Endothelial cell of umbilical vein (primary cell): ENCODE results near the gene STEAP4. TPM values are rescaled to one million over a fixed set of nuclear protein-coding genes. Genes with fewer than 3 reads are reported as not detected.

Source experiments
- BruUV-seq: library from RNA; stranded (reverse); fragments of 400-500 nt; replicated peaks from 2 replicates; lab custom pipeline; 2021; lab: Mats Ljungman, UMichigan
- CTCF ChIA-PET: fragments of 300-600, 350-600 bp; sonication (Branson Sonifier 250); formaldehyde crosslinking; loops from one replicate; lab custom pipeline; 2021; ENCODE audit warnings: antibody characterized with exemption, inconsistent platforms; lab: Charles Lee
- POLR2A ChIA-PET: fragments of 300-600, 350-600 bp; sonication (Branson Sonifier 250); formaldehyde crosslinking; loops from one replicate; lab custom pipeline; 2021; ENCODE audit warnings: antibody characterized with exemption, inconsistent platforms; lab: Charles Lee
- DNase-seq: peaks from one replicate; pipeline ENCODE4 v3.0.0-alpha.2; 2011; ENCODE audit warnings: low read depth, low spot score
- FAIRE-seq: peaks from 2 replicates; lab custom pipeline; 2011; peaks lifted over from hg19 to GRCh38; lab: Jason Lieb, UNC
- H2AFZ ChIP-seq: 2 replicates; pipeline ENCODE4 v1.6.0; 2012; ENCODE audit warnings: low read depth, low read length, control low read depth, inconsistent platforms
- H3K27ac ChIP-seq: 2 replicates; pipeline ENCODE4 v1.5.1; 2011; ENCODE audit warnings: low read depth, mild to moderate bottlenecking, control low read depth, low read length, moderate library complexity; ENCODE audit not compliant: insufficient read depth
- H3K27me3 ChIP-seq, 2 experiments: 2 replicates each; pipeline versions ENCODE4 v1.6.0 to v1.6.1; 2011; ENCODE audit warnings: low read length in 2 of 2, mixed read lengths in 1 of 2; ENCODE audit not compliant: control insufficient read depth in 2 of 2, insufficient read depth in 2 of 2
- H3K36me3 ChIP-seq, 2 experiments: 2 replicates in 1 of 2; 3 replicates in 1 of 2; pipeline ENCODE4 v1.5.1; 2011; ENCODE audit warnings: low read length in 2 of 2, mild to moderate bottlenecking in 1 of 2, moderate library complexity in 1 of 2; ENCODE audit not compliant: control insufficient read depth in 2 of 2, insufficient read depth in 2 of 2; ENCODE audit errors: extremely low read depth in 1 of 2
- H3K4me1 ChIP-seq: 3 replicates; pipeline ENCODE4 v1.5.1; 2011; ENCODE audit warnings: mild to moderate bottlenecking, low read length; ENCODE audit not compliant: control insufficient read depth, insufficient read depth; ENCODE audit errors: extremely low read depth
- H3K4me2 ChIP-seq: 2 replicates; pipeline ENCODE4 v1.6.1; 2011; ENCODE audit warnings: low read length, control low read depth, mixed read lengths; ENCODE audit not compliant: insufficient read depth
- H3K4me3 ChIP-seq, 3 experiments: fragments of 200-600 bp in 1 of 3; sonication (generic), shearing (Covaris generic) in 1 of 3; replicated peaks in 1 of 3; 2 replicates each; pipeline ENCODE4 v1.5.1; 2011 to 2016; ENCODE audit warnings: control low read depth in 3 of 3, low read length in 3 of 3, mild to moderate bottlenecking in 2 of 3, inconsistent platforms in 1 of 3, low read depth in 1 of 3, moderate library complexity in 1 of 3; ENCODE audit not compliant: insufficient read depth in 1 of 3
- H3K79me2 ChIP-seq: 2 replicates; pipeline ENCODE4 v1.6.0; 2012; ENCODE audit warnings: low read length, inconsistent platforms; ENCODE audit not compliant: control insufficient read depth, insufficient read depth
- H3K9ac ChIP-seq: replicated peaks from 2 replicates; pipeline ENCODE3; 2011; ENCODE audit warnings: low read length, control low read depth; ENCODE audit not compliant: insufficient read depth; ENCODE audit errors: extremely low read depth
- H3K9me1 ChIP-seq: replicated peaks from 3 replicates; pipeline ENCODE4 v1.6.0; 2011; ENCODE audit warnings: mild to moderate bottlenecking, low read length; ENCODE audit not compliant: control insufficient read depth, insufficient read depth; ENCODE audit errors: extremely low read depth
- H3K9me3 ChIP-seq: replicated peaks from 2 replicates; pipeline ENCODE4 v1.5.1; 2012; ENCODE audit warnings: low read length, inconsistent platforms; ENCODE audit not compliant: control insufficient read depth, insufficient read depth
- H4K20me1 ChIP-seq: replicated peaks from 2 replicates; pipeline ENCODE3; 2011; ENCODE audit warnings: mild to moderate bottlenecking, low read length; ENCODE audit not compliant: control insufficient read depth, insufficient read depth; ENCODE audit errors: extremely low read depth
- EZH2 ChIP-seq: IDR thresholded peaks from 2 replicates; pipeline ENCODE4 v1.6.1; 2012; ENCODE audit warnings: borderline replicate concordance, low read depth, mild to moderate bottlenecking, moderate library complexity, low read length, inconsistent platforms; ENCODE audit not compliant: severe bottlenecking
- FOS ChIP-seq: IDR thresholded peaks from 2 replicates; pipeline ENCODE4 v1.6.1; 2011; ENCODE audit warnings: mild to moderate bottlenecking, low read length, moderate library complexity, borderline replicate concordance; ENCODE audit not compliant: insufficient read depth
- GATA2 ChIP-seq: IDR thresholded peaks from 2 replicates; pipeline ENCODE4 v1.7.0; 2011; ENCODE audit warnings: low read depth, mild to moderate bottlenecking, moderate library complexity, mixed read lengths, low read length; ENCODE audit not compliant: insufficient read length, insufficient read depth
- JUN ChIP-seq: IDR thresholded peaks from 2 replicates; pipeline ENCODE4 v1.6.1; 2011; ENCODE audit warnings: borderline replicate concordance, low read depth; ENCODE audit not compliant: insufficient read length, insufficient read depth
- MYC ChIP-seq: IDR thresholded peaks from one replicate; pipeline ENCODE4 v1.6.1; 2011; ENCODE audit warnings: mild to moderate bottlenecking, low read depth, low read length
- POLR2A ChIP-seq: IDR thresholded peaks from 2 replicates; pipeline ENCODE4 v1.6.1; 2012; ENCODE audit warnings: low read depth, mild to moderate bottlenecking, control low read depth, low read length
- POLR2AphosphoS5 ChIP-seq: IDR thresholded peaks from 2 replicates; pipeline ENCODE4 v1.6.1; 2012; ENCODE audit warnings: low read depth, mild to moderate bottlenecking, control low read depth, low read length, moderate library complexity; ENCODE audit not compliant: insufficient read depth
- dilution Hi-C: fragments of 300-500 bp; cut with MboI; formaldehyde crosslinking; loops from one replicate; pipeline ENCODE4 v1.15.0; 2019; ENCODE audit warnings: low sequenced_read_pairs; ENCODE audit not compliant: extremely low pct_ligation_motif_present
- intact Hi-C: fragments of 100-400 bp; cut with micrococcal nuclease; formaldehyde crosslinking; loops from one replicate; pipeline ENCODE4 v1.10.0; 2022
- polyA plus RNA-seq, 4 experiments: library from polyadenylated mRNA; depleted of rRNA in 3 of 4; stranded (reverse) in 3 of 4; unstranded in 1 of 4; fragments of >200 nt; gene quantifications; 2 replicates each; pipeline versions ENCODE4 v1.2.1 to v1.2.3, GENCODE V29; 2011 to 2012; ENCODE audit warnings: missing spikeins in 1 of 4
- total RNA-seq: library from RNA; stranded (reverse); gene quantifications from 2 replicates; pipeline ENCODE4 v1.2.3, GENCODE V29; 2021
- TF ChIP-seq, protein P1 (sequence below): IDR thresholded peaks from 2 replicates; pipeline ENCODE4 v1.6.1; 2011; ENCODE audit not compliant: insufficient read depth, insufficient read length
- TF ChIP-seq, protein P2 (sequence below), 2 donors: IDR thresholded peaks; 1 replicate in 1 of 2; 2 replicates in 1 of 2; pipeline ENCODE4 v1.5.1; 2011; ENCODE audit warnings: low read length in 2 of 2, mild to moderate bottlenecking in 2 of 2, moderate library complexity in 2 of 2, control low read depth in 1 of 2, inconsistent platforms in 1 of 2, low read depth in 1 of 2; ENCODE audit not compliant: insufficient read depth in 1 of 2; ENCODE audit errors: extremely low read depth in 1 of 2

The STEAP4 gene
- total and polyA plus RNA-seq, 2 donors (not counting 3 experiments of a cell fraction or from before 2014, with no cell fraction given) = not detected

DNA sequence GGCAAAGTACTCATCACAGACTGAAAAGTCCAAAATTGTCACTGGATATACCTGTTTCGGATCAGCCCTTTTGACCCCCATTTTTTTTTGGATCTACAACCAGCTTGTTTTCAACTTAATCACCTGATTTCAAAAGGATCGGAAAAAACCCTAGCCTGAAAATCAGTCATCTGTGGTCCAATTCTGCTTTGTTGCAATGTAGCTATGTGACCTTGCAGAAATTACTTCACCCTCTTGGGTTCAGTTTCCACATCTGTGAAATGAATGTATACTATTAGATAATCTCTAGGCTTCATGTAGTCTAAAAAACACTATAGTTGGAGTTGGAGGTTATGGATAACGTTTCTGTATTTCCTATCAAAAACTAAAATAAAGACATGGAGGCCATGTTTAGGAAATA lies 37.1 kb downstream of the STEAP4 start:
- Histone ChIP-seq H3K27me3 (no peaks in the 10 kb centered on the region), H4K20me1 (no peaks in the 10 kb centered on the region), H3K4me3 (no peak overlapping the region), H3K4me1 (no peaks in the 10 kb centered on the region), H3K4me2 (no peak overlapping the region), H2AFZ (no peak overlapping the region), H3K36me3 (no peaks in the 10 kb centered on the region), H3K27ac (no peak overlapping the region), H3K9me1 (no peaks in the 10 kb centered on the region), H3K79me2 (no peaks in the 10 kb centered on the region), H3K9ac (no peak overlapping the region), H3K9me3 (no peaks in the 10 kb centered on the region)
- ChIA-PET CTCF (no interaction called here), POLR2A (no interaction called here)
- no peak for FAIRE-seq
- intact Hi-C loops = no loop called here
- dilution Hi-C loops = no loop called here
- no peak for DNase-seq
- TF ChIP-seq POLR2A (no peak), EZH2 (no peak), MYC (no peak), FOS (no peak), POLR2AphosphoS5 (no peak), JUN (no peak), GATA2 (no peak)
- TF ChIP-seq, protein P1, sequence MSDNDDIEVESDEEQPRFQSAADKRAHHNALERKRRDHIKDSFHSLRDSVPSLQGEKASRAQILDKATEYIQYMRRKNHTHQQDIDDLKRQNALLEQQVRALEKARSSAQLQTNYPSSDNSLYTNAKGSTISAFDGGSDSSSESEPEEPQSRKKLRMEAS = no peak
- TF ChIP-seq, protein P2, sequence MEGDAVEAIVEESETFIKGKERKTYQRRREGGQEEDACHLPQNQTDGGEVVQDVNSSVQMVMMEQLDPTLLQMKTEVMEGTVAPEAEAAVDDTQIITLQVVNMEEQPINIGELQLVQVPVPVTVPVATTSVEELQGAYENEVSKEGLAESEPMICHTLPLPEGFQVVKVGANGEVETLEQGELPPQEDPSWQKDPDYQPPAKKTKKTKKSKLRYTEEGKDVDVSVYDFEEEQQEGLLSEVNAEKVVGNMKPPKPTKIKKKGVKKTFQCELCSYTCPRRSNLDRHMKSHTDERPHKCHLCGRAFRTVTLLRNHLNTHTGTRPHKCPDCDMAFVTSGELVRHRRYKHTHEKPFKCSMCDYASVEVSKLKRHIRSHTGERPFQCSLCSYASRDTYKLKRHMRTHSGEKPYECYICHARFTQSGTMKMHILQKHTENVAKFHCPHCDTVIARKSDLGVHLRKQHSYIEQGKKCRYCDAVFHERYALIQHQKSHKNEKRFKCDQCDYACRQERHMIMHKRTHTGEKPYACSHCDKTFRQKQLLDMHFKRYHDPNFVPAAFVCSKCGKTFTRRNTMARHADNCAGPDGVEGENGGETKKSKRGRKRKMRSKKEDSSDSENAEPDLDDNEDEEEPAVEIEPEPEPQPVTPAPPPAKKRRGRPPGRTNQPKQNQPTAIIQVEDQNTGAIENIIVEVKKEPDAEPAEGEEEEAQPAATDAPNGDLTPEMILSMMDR (IDR thresholded peaks at IDR 0.05; ENCODE audit: extremely low read depth in 1 of 2, insufficient read depth in 1 of 2, low read depth in 1 of 2, low read length in 2 of 2) = no peak
- no TSS peak for BruUV-seq
